ENCODE data around the gene TSEN2. TPM values are rescaled to one million over a fixed set of nuclear protein-coding genes. Genes with fewer than 3 reads are reported as not detected.

TSEN2 gene
- total and polyA plus RNA-seq, 9 of the 15 experiments (the other 6 are each of a cell fraction or from before 2014, with no cell fraction given), result 38.5 to 76.3 (median 46.6) TPM

- in situ Hi-C loops (cut with MboI), result no loop called here
- ChIA-PET POLR2A (interaction anchor here (1.0 to 2.6 kb wide), 4 partner anchors 10 to 548 kb away, joined by 3 to 12 read pairs (median 6); partner anchors contain the start of gene MKRN2OS), CTCF (ENCODE audit: low intra/inter-chr PET ratio) (no interaction called here)
- H3K4me1 ChIP-seq (replicated peaks in 1 of 2; ENCODE audit: control insufficient read depth in 2 of 2, insufficient read depth in 2 of 2, low read length in 2 of 2), result no peaks in the 10 kb centered on the region
- H3K9me1 ChIP-seq (ENCODE audit: control insufficient read depth, insufficient read depth, low read length), result no peaks in the 10 kb centered on the region
- no peaks in the 10 kb centered on the region for H3K27me3 ChIP-seq (ENCODE audit: control insufficient read depth in 2 of 2, insufficient read depth in 2 of 2, low read length in 2 of 2)
- no peak for DNase-seq (ENCODE audit: extremely low read depth in 1 of 4, low spot score in 3 of 4)
- no peaks in the 10 kb centered on the region for H4K20me1 ChIP-seq (replicated peaks; ENCODE audit: control insufficient read depth, insufficient read depth, low read length)
- no peak overlapping the region for H3K9ac ChIP-seq (ENCODE audit: insufficient read depth in 1 of 2, low read depth in 2 of 2, low read length in 2 of 2)
- H2AFZ ChIP-seq (ENCODE audit: low read depth, low read length), result no peak overlapping the region
- H3K9me3 ChIP-seq (replicated peaks; ENCODE audit: control insufficient read depth, insufficient read depth, low read depth, low read length), result no peaks in the 10 kb centered on the region
- no peak overlapping the region for H3K4me2 ChIP-seq (ENCODE audit: insufficient read depth, low read length)
- H3K27ac ChIP-seq (ENCODE audit: extremely low read depth, low read depth, low read length), result no peak overlapping the region
- ATAC-seq, result no peak
- H3K4me3 ChIP-seq, result no peak overlapping the region
- 87% methylated on average over 6 of the region's 6 CpGs for WGBS (ENCODE audit: insufficient coverage, low coverage, missing lambda C conversion rate)
- no peaks in the 10 kb centered on the region for H3K79me2 ChIP-seq (ENCODE audit: control insufficient read depth, insufficient read depth, low read length)
- FAIRE-seq, result no peak
- H3K36me3 ChIP-seq (ENCODE audit: control insufficient read depth, insufficient read depth, low read length), result peaks cover 51% of the 10 kb centered on the region
- TF ChIP-seq HSF4 (CRISPR knock-in tag; IDR thresholded peaks at IDR 0.05; ENCODE audit: borderline replicate concordance), result no peak
- TF ChIP-seq FOXO4 (CRISPR knock-in tag; IDR thresholded peaks at IDR 0.05), result no peak
- TF ChIP-seq CTCF (IDR thresholded peaks at IDR 0.05 in 2 of 3, conservative IDR thresholded peaks at IDR 0.05 in 1 of 3; ENCODE audit: insufficient read depth in 2 of 3, low read depth in 1 of 3, low read length in 3 of 3), result 0 out of 6 replicates have a peak, but pooled peaks of 1 of the 3 experiments have one; percentile 8
- no peak for TF ChIP-seq ZNF212 (CRISPR knock-in tag; IDR thresholded peaks at IDR 0.05)
- no peak for TF ChIP-seq EGR1 (conservative IDR thresholded peaks at IDR 0.05)
- no peak for TF ChIP-seq MLLT1 (IDR thresholded peaks at IDR 0.05)
- intact Hi-C loops (cut with micrococcal nuclease), result no loop called here
- BruUV-seq (replicated peaks), result no TSS peak
These were observed 52.1 kb downstream of the TSEN2 start for GRCh38 chr3:12536423-12536822.

Data from K562 (cell line).